Ishikawa (cell line): ENCODE measurements around the gene CCDC73.

Source experiments
- CEBPB ChIP-seq: IDR thresholded peaks from 2 replicates; pipeline ENCODE4 v1.6.1; 2012
- EGR1 ChIP-seq: IDR thresholded peaks from 2 replicates; pipeline ENCODE4 v1.6.1; 2012
- EP300 ChIP-seq: IDR thresholded peaks from 2 replicates; pipeline ENCODE4 v1.6.1; 2012; ENCODE audit warnings: borderline replicate concordance
- FOXM1 ChIP-seq: IDR thresholded peaks from 2 replicates; pipeline ENCODE4 v1.6.1; 2012; ENCODE audit warnings: low read depth, borderline replicate concordance
- NFIC ChIP-seq: IDR thresholded peaks from 2 replicates; pipeline ENCODE4 v1.6.1; 2012
- TAF1 ChIP-seq: IDR thresholded peaks from 2 replicates; pipeline ENCODE4 v1.6.1; 2012; ENCODE audit warnings: low read depth, mild to moderate bottlenecking
- TCF12 ChIP-seq: IDR thresholded peaks from 2 replicates; pipeline ENCODE4 v1.6.1; 2012; ENCODE audit warnings: low read depth
- TEAD4 ChIP-seq: IDR thresholded peaks from 2 replicates; pipeline ENCODE4 v1.6.1; 2012
- YY1 ChIP-seq: IDR thresholded peaks from 2 replicates; pipeline ENCODE4 v1.6.1; 2012; ENCODE audit warnings: low read depth
- TF ChIP-seq, protein P1 (sequence below): IDR thresholded peaks from 2 replicates; pipeline ENCODE4 v1.6.1; 2012; ENCODE audit warnings: low read depth, mild to moderate bottlenecking
- TF ChIP-seq, protein P2 (sequence below): IDR thresholded peaks from 2 replicates; pipeline ENCODE4 v1.6.1; 2012
- TF ChIP-seq, protein P3 (sequence below): IDR thresholded peaks from 2 replicates; pipeline ENCODE4 v1.6.1; 2012

DNA sequence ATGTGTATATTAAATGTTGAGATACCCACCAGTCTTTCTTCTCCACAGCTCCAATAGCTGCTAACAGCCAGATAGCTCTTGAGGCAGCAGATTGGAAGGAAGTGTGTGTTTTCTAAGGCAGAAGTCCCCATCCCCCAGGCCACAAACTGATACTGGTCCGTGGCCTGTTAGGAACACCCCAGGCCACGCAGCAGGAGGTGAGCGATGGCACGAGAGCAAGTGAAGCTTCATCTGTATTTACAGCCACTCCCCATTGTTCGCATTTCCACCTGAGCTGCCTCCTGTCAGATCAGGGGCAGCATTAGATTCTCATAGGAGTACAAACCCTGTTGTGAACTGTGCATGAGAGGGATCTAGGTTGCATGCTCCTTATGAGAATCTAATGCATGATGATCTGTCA lies 12.7 kb downstream of the CCDC73 start:
- no peak for TF ChIP-seq CEBPB
- no peak for TF ChIP-seq EP300
- TF ChIP-seq, protein P1, sequence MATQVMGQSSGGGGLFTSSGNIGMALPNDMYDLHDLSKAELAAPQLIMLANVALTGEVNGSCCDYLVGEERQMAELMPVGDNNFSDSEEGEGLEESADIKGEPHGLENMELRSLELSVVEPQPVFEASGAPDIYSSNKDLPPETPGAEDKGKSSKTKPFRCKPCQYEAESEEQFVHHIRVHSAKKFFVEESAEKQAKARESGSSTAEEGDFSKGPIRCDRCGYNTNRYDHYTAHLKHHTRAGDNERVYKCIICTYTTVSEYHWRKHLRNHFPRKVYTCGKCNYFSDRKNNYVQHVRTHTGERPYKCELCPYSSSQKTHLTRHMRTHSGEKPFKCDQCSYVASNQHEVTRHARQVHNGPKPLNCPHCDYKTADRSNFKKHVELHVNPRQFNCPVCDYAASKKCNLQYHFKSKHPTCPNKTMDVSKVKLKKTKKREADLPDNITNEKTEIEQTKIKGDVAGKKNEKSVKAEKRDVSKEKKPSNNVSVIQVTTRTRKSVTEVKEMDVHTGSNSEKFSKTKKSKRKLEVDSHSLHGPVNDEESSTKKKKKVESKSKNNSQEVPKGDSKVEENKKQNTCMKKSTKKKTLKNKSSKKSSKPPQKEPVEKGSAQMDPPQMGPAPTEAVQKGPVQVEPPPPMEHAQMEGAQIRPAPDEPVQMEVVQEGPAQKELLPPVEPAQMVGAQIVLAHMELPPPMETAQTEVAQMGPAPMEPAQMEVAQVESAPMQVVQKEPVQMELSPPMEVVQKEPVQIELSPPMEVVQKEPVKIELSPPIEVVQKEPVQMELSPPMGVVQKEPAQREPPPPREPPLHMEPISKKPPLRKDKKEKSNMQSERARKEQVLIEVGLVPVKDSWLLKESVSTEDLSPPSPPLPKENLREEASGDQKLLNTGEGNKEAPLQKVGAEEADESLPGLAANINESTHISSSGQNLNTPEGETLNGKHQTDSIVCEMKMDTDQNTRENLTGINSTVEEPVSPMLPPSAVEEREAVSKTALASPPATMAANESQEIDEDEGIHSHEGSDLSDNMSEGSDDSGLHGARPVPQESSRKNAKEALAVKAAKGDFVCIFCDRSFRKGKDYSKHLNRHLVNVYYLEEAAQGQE: no peak
- TF ChIP-seq, protein P2, sequence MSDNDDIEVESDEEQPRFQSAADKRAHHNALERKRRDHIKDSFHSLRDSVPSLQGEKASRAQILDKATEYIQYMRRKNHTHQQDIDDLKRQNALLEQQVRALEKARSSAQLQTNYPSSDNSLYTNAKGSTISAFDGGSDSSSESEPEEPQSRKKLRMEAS: no peak
- no peak for TF ChIP-seq TEAD4
- TF ChIP-seq, protein P3, sequence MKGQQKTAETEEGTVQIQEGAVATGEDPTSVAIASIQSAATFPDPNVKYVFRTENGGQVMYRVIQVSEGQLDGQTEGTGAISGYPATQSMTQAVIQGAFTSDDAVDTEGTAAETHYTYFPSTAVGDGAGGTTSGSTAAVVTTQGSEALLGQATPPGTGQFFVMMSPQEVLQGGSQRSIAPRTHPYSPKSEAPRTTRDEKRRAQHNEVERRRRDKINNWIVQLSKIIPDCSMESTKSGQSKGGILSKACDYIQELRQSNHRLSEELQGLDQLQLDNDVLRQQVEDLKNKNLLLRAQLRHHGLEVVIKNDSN: no peak
- no peak for TF ChIP-seq EGR1
- no peak for TF ChIP-seq FOXM1
- TF ChIP-seq TAF1: no peak
- TF ChIP-seq YY1: no peak
- no peak for TF ChIP-seq TCF12
- TF ChIP-seq NFIC: no peak
